Measurements from ENCODE around the gene TRAF2. TPM values are rescaled to one million over a fixed set of nuclear protein-coding genes. Genes with fewer than 3 reads are reported as not detected.
A peak's percentile ranks its signal among the peaks of the same experiment; 100 is the strongest.

TRAF2 gene
- total RNA-seq, 1 experiment from 2014 or later, result 29.2 TPM

DNA sequence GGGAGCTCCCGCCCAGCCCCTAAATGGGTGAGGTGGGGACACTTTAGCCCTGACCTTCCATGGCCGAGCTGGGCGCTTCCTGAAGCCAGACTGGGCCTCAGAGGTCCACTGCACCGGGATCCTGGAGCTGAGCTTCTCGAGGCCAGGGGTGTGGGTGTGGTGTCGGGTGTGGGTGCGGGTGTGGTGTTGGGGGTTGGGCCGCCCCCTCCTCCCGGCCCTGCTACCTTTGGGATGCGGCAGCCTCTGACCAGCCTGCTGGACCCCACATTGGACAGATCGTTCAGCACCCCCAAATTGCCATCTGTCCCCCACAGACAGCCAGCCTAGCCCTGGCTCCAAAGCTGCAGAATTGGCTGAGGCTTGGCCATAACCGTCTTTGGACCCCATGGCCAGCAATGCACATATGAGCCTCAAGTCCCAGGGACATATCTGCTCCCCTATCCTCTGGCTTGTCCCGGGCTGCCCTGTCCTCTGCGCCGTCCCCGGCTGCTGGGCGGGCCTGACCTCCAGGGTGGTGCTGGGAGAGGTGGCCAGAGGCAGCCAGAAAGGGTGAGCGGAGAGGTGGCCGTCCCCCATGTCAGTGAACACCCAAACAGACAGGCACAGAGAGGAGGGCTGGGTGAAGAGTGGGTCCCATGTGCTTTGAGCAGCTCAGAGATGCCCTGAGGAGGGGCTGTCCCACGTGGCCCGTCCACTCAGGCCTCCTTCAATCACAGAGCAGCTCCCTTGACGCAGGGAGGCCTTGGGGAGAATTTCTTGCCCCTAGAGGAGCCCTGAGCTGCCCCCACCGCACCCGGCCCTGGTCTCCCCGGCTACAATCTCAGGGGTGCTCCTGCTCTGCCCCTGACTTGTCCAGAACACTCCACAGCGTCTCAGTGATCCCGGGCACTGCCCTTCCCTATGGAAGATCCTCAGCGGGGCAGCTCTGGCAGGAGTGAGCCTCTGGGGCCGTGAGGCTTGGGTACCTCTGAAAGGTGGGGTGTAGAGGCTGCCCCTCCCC, 87.6 kb downstream of the TRAF2 start:
- Histone ChIP-seq H3K27ac (ENCODE audit: low read depth, low read length, poor library complexity, severe bottlenecking) (no peak overlapping the region), H3K9me3 (ENCODE audit: low read depth, low read length, poor library complexity, severe bottlenecking) (no peaks in the 10 kb centered on the region), H3K27me3 (replicated peaks; ENCODE audit: insufficient read depth, low read depth, low read length, poor library complexity) (no peaks in the 10 kb centered on the region), H3K4me1 (ENCODE audit: insufficient read depth, low read length, poor library complexity, severe bottlenecking) (no peaks in the 10 kb centered on the region), H3K4me3 (ENCODE audit: low read depth, low read length, poor library complexity, severe bottlenecking) (no peak overlapping the region), H3K36me3 (ENCODE audit: insufficient read depth, low read length, poor library complexity, severe bottlenecking) (no peaks in the 10 kb centered on the region)
- ChIA-PET POLR2A (ENCODE audit: low non-redundant PET) (no interaction called here), CTCF (interaction anchor here (0.8 kb wide), 1 partner anchor 61 kb away, joined by 3 read pairs; no protein-coding TSS in a partner anchor)
- TF ChIP-seq, protein P1, sequence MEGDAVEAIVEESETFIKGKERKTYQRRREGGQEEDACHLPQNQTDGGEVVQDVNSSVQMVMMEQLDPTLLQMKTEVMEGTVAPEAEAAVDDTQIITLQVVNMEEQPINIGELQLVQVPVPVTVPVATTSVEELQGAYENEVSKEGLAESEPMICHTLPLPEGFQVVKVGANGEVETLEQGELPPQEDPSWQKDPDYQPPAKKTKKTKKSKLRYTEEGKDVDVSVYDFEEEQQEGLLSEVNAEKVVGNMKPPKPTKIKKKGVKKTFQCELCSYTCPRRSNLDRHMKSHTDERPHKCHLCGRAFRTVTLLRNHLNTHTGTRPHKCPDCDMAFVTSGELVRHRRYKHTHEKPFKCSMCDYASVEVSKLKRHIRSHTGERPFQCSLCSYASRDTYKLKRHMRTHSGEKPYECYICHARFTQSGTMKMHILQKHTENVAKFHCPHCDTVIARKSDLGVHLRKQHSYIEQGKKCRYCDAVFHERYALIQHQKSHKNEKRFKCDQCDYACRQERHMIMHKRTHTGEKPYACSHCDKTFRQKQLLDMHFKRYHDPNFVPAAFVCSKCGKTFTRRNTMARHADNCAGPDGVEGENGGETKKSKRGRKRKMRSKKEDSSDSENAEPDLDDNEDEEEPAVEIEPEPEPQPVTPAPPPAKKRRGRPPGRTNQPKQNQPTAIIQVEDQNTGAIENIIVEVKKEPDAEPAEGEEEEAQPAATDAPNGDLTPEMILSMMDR (conservative IDR thresholded peaks at IDR 0.05; ENCODE audit: low read depth, low read length), result no peak
- TF ChIP-seq EZH2 (IDR thresholded peaks at IDR 0.05; ENCODE audit: borderline replicate concordance, low read depth, low read length, poor library complexity, severe bottlenecking), result no peak
- no TSS peak for BruUV-seq (replicated peaks)
- DNase-seq (ENCODE audit: low spot score), result no peak
- intact Hi-C loops (cut with micrococcal nuclease; ENCODE audit: unreplicated experiment), result no loop called here

DNA sequence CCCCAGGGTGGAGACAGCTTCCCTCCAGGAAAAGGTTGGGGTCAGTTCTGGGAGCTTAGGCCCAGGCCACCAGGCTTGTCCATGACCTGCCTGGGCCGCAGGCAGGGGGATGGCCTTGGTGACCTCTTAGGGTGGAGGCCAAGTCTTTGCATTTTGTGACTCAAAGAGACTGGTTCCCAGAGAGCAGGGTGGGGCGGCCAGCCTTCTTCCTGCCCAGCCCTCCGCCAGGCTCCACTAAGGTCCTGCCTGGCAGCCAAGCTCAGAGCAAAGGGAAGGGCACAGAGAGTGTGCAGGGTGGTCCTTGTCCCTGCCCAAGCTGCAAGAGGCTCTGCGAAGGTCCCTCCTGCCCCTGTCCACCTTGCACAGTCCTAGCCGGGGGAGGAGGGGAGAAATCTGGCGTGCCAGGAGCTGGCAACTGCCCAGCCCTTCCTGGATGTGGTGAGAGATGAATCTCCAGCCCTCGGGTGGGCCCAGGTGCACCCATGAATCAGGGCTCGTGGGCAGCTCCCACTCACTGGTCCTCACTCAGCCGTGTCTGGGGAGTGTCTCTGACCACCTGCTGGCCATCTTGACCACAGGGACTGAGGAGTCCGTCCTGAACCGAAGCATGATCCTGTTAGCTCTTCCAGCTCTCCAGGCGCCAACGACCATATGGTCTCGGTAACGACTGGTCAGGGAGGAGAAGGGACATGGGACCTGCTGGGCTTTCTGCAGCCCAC, 88.7 kb downstream of the TRAF2 start:
- H3K4me3 ChIP-seq (ENCODE audit: low read depth, low read length, poor library complexity, severe bottlenecking), result no peak overlapping the region
- no peaks in the 10 kb centered on the region for H3K4me1 ChIP-seq (ENCODE audit: insufficient read depth, low read length, poor library complexity, severe bottlenecking)
- ChIA-PET CTCF (interaction anchor here (0.8 kb wide), 1 partner anchor 60 kb away, joined by 3 read pairs; no protein-coding TSS in a partner anchor), POLR2A (ENCODE audit: low non-redundant PET) (interaction anchor here (0.6 kb wide), 1 partner anchor 431 kb away, joined by 6 read pairs; no protein-coding TSS in a partner anchor)
- H3K27ac ChIP-seq (ENCODE audit: low read depth, low read length, poor library complexity, severe bottlenecking), result no peak overlapping the region
- no TSS peak for BruUV-seq (replicated peaks)
- no peaks in the 10 kb centered on the region for H3K9me3 ChIP-seq (ENCODE audit: low read depth, low read length, poor library complexity, severe bottlenecking)
- intact Hi-C loops (cut with micrococcal nuclease; ENCODE audit: unreplicated experiment), result no loop called here
- H3K36me3 ChIP-seq (ENCODE audit: insufficient read depth, low read length, poor library complexity, severe bottlenecking), result no peaks in the 10 kb centered on the region
- DNase-seq (ENCODE audit: low spot score), result no peak
- TF ChIP-seq, protein P1 (conservative IDR thresholded peaks at IDR 0.05; ENCODE audit: low read depth, low read length), result no peak
- TF ChIP-seq EZH2 (IDR thresholded peaks at IDR 0.05; ENCODE audit: borderline replicate concordance, low read depth, low read length, poor library complexity, severe bottlenecking), result no peak
- no peaks in the 10 kb centered on the region for H3K27me3 ChIP-seq (replicated peaks; ENCODE audit: insufficient read depth, low read depth, low read length, poor library complexity)

DNA sequence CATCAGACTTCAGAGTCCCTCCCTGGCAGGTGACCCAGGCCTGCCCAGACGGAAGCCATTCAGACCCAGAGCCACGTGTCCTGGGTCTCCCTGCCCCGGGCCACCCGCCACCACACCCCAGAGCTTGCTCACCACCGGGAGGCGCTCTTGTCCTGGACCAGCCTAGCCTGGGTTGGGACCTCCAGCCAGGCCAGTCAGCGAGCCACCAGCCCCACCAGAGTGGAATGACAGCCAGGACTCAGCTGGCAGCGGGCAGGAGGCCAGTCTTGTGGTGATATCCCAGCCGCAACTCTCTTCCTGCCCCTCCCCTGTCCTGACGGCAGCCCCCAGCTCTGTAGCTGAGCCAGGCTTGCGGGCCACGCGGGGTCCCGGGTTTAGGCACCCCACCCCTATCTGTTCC, 89.3 kb downstream of the TRAF2 start:
- no peak for DNase-seq (ENCODE audit: low spot score)
- BruUV-seq (replicated peaks), result no TSS peak
- H3K27ac ChIP-seq (ENCODE audit: low read depth, low read length, poor library complexity, severe bottlenecking), result no peak overlapping the region
- intact Hi-C loops (cut with micrococcal nuclease; ENCODE audit: unreplicated experiment), result no loop called here
- no peak overlapping the region for H3K4me3 ChIP-seq (ENCODE audit: low read depth, low read length, poor library complexity, severe bottlenecking)
- H3K9me3 ChIP-seq (ENCODE audit: low read depth, low read length, poor library complexity, severe bottlenecking), result no peaks in the 10 kb centered on the region
- no peaks in the 10 kb centered on the region for H3K36me3 ChIP-seq (ENCODE audit: insufficient read depth, low read length, poor library complexity, severe bottlenecking)
- H3K4me1 ChIP-seq (ENCODE audit: insufficient read depth, low read length, poor library complexity, severe bottlenecking), result no peaks in the 10 kb centered on the region
- no peaks in the 10 kb centered on the region for H3K27me3 ChIP-seq (replicated peaks; ENCODE audit: insufficient read depth, low read depth, low read length, poor library complexity)
- ChIA-PET CTCF (no interaction called here), POLR2A (ENCODE audit: low non-redundant PET) (interaction anchor here (0.6 kb wide), 1 partner anchor 430 kb away, joined by 6 read pairs; no protein-coding TSS in a partner anchor)
- no peak for TF ChIP-seq EZH2 (IDR thresholded peaks at IDR 0.05; ENCODE audit: borderline replicate concordance, low read depth, low read length, poor library complexity, severe bottlenecking)
- TF ChIP-seq, protein P1 (conservative IDR thresholded peaks at IDR 0.05; ENCODE audit: low read depth, low read length), result peak; percentile 28; the same call in 1 of the 2 replicates
